HG03103 (cell line): ENCODE data around the gene VAMP4.
A peak's percentile ranks its signal among the peaks of the same experiment; 100 is the strongest.

Source experiments
- ATAC-seq: cut with Tn5 transposase; IDR thresholded peaks from one replicate; pipeline ENCODE4 v1.9.1; 2021; ENCODE audit warnings: low read depth; ENCODE audit not compliant: unreplicated experiment

Gene VAMP4

DNA sequence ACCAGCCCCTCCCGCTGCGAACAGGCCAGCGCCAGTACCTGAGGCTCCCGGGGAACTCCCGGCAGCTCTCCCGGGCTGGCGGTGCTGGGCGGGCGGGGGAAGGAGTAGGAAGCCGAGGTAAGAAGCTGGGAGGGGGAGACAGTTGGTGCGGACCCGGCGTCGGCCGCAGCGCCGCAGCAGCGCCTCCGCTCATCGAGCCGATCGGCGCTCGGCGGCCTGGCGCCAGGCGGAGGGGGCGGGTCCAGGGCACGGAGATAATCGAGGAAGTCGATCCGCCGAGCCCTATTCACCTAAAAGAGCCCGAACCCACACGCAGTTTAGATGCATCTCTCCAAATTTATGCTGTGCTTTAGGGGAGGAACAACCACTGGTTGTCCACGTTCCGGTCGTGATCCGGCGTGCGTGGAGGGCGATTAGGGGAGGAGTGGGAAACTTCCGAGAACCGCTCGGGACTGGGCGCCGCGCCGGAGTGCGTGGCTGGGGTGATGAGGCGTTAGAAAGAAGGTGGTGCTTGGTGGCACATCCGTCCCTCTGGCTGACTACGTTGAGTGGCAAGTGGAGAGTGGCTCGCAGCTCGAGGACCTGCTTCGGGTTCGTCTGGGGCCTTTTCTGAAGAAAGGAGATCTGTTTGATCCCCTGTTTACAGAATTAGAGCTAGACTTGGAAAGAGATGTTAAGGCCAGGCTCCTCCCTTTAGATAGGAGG lies at the start of gene VAMP4:
Gene VAMP4 (minus strand): TSS at position 194 of the 705 bp plus-strand sequence. CDS start 3,651 bp downstream, outside the sequence.
- ATAC-seq: peak; percentile 79

- no peak for ATAC-seq
Observed at GRCh38 chr1:171790318-171790717, 48.5 kb upstream of the VAMP4 start.

- ATAC-seq: no peak
Observed at GRCh38 chr1:171788696-171789095, 46.8 kb upstream of the VAMP4 start.

GRCh38 chr1:171787686-171788480 lies 46.0 kb upstream of the VAMP4 start:
- no peak for ATAC-seq

DNA sequence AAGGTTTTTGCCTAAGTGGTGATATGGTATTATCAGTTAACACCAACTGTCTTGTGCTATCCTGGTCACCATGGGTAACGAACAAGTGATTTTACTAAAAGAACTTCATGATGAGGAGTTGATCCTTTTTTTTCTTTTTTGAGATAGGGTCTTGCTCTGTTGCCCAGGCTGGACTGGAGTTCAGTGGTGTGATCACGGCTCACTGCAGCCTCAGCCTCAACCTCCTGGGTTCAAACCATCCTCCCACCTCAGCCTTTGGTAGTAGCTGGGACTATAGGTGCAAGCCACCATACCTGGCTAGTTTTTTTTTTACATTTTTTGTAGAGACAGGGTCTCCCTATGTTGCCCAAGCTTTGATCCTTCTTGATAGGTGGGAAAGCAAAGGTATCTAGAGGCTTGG lies 44.7 kb upstream of the VAMP4 start:
- no peak for ATAC-seq

DNA sequence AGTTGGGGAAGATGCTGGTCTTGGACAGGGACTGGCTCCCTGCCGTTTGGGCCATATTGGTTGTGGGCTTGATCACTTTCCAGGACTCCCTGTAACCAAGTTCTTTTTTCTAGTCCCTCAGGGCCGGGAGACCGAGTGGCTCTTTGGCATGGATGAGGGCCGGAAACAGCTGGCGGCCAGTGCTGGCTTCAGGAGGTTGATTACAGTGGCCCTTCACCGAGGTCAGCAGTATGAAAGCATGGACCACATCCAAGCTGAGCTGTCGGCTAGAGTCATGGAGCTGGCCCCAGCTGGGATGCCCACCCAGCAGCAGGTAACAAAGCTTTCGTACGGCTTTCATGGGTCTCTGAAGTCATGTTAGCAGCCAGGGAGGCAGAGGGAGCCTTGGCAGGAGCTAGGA lies 43.9 kb upstream of the VAMP4 start:
- ATAC-seq: no peak

GRCh38 chr1:171784784-171785183 lies 42.9 kb upstream of the VAMP4 start:
- no peak for ATAC-seq

- ATAC-seq: no peak
Observed at GRCh38 chr1:171783816-171784530, 42.1 kb upstream of the VAMP4 start.

- peak; percentile 99 for ATAC-seq
Observed at GRCh38 chr1:171781176-171781875, 39.5 kb upstream of the VAMP4 start, which contains the start of gene METTL13. Gene METTL13 (plus strand): TSS chr1:171781660. CDS start chr1:171781968, 308 bp downstream.

DNA sequence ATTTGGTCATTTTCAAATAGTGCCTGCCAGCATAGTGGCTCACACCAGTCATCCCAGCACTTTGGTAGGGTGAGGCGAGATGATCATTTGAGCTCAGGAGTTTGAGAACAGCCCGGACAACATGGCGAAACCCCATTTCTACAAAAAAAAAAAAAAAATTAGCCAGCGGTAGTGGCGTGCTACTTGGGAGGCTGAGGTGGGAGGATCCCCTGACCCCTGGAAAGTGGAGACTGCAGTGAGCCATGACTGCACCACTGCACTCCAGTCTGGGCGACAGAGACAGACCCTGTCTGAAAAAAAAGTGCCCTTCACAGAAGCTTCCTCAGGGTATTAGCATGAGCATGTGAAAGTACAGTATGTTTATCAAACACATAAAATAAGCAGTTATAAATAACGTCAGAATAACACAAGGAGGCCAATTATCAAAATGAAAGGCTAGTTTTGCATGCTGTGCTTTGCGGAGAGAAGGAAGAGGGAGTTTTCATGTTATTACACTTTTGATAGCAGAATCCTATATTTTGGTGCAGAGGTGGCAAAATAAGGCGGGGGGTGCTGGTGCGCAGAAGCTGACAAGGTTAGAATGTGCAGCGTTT lies 38.8 kb upstream of the VAMP4 start:
- no peak for ATAC-seq

GRCh38 chr1:171772312-171772711 lies 30.4 kb upstream of the VAMP4 start:
- no peak for ATAC-seq

DNA sequence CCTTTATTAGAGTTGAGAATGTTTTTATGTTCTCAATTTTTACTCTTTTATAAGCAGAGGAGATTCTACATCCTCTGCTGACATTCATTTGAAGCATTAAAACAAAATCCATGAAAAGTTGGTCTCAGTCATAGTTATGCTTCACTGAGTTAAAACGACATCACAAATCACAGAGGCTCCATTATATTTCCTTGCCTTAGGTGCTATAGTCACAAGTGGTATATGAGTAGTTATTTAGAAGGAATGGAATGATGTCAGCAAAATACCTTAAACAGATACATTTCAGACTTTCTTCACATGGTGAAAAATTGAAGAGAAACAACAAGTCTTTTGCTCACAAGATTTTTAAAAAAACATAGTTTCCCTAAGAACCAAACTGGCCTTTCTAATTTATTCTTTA lies 27.9 kb upstream of the VAMP4 start:
- no peak for ATAC-seq

DNA sequence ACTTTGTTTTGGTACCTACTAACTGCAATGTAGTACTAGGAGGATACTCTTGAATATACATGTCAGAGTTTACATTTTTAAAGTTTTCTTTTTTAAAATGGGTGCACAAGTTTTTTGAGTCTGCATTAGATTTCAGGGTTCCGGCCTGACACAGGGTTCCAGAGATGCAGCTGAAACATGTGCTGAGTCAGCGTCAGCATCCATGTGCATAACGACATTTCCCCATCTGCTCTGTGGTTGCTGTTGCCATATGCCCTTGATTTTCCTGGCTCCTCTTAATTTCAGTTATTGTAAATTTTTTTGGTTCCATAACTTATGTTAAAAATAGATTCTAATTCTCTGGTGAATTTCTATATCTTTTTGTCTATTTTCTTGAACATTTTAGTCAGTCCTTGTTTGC lies 27.3 kb upstream of the VAMP4 start:
- ATAC-seq: no peak

DNA sequence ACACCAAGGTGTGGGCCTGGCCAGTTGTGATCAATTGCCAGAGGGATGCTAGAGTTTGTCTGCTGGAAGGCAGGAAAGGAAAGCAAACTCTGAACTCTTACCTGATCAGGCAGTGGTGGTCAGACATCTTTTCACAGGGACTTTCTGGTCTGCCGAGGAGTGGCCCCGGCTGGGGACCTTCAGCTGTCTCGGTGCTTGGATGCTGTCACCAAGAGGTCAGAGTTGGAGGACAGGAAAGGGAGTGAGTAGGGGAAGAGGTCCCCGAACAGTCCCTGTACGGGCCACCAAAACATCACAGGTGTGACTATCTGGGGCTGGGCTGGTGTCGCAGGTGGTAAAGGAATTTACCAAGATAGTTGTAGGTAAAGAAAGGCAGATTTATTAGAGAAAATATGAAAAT lies 21.9 kb upstream of the VAMP4 start:
- ATAC-seq: no peak

- ATAC-seq: no peak
Observed at GRCh38 chr1:171762143-171762563, 20.3 kb upstream of the VAMP4 start.

DNA sequence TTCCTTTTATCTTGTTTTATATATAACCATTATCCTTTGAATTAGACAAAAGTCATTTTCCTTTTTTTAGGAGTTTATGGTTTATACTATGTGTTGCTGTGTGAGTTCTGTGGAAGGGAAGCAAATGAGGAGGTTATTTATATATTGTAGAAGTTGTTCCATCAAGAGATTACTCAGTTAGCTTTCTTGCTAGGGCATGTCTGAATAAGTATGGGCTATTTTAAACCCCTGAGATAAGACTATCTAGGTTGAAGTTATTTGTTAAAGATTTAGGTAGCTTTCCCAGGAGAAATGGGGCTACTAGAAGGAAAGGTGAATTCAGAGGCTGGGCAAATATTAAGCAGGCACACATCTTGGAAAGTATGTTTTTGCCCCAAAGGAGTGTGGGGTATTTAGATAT lies 16.1 kb upstream of the VAMP4 start:
- ATAC-seq: no peak

- ATAC-seq: no peak
Observed at GRCh38 chr1:171756856-171757255, 15.0 kb upstream of the VAMP4 start.

DNA sequence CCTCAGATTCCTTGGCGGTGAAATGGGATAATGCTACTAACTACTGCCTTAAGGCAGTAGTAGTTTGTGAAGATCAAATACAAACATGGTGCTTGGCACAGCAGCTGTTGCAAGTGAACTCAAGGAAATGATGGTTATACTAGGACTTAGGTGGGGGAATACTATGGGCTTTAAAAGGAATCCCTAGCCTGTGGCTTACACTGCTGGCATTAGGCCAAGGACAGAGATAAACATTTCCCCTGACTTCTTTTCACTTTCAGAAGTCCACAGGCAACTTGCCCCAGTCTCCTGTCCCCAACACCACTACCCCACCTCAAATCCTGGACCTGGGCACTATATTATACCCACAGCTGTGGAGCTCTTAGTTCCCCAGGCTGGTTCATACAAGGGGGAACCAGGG lies 13.1 kb upstream of the VAMP4 start:
- no peak for ATAC-seq

GRCh38 chr1:171754353-171754705 lies 12.5 kb upstream of the VAMP4 start:
- no peak for ATAC-seq

- no peak for ATAC-seq
Observed at GRCh38 chr1:171753685-171754352, 12.0 kb upstream of the VAMP4 start.
